Measurements from ENCODE around the gene CRTAP.
"Not testable (repeated sequence)": the region's sequence is repeated elsewhere in the genome, so short reads cannot be mapped to it uniquely, and the experiment has no call there.

CRTAP gene

DNA sequence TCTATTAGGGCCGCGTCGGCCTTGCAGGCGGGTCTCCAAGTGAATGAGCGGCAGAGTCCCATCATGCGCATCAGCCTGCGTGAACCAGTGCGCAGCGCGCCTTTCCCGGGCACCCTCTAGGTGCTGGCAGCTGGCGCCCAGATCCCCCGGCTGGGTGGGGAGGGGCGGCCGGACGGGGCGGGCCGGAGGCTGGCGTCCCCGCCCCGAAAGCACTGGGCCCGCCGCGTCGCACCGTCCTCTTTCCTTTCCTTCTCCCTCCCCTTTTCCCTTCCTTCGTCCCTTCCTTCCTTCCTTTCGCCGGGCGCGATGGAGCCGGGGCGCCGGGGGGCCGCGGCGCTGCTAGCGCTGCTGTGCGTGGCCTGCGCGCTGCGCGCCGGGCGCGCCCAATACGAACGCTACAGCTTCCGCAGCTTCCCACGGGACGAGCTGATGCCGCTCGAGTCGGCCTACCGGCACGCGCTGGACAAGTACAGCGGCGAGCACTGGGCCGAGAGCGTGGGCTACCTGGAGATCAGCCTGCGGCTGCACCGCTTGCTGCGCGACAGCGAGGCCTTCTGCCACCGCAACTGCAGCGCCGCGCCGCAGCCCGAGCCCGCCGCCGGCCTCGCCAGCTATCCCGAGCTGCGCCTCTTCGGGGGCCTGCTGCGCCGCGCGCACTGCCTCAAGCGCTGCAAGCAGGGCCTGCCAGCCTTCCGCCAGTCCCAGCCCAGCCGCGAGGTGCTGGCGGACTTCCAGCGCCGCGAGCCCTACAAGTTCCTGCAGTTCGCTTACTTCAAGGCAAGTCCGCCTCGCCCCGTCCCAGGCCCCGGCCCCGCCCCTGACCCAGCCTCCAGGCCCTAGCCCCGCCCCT lies at the start of gene CRTAP:
Gene CRTAP (plus strand): TSS at position 243 of the 850 bp plus-strand sequence. CDS start 64 bp downstream, at position 307.
- peak; percentile 68 to 89 (median 84) for DNase-seq

- DNase-seq = no peak
These were observed 48.9 kb upstream of the CRTAP start for GRCh38 chr3:33064929-33065328.

DNA sequence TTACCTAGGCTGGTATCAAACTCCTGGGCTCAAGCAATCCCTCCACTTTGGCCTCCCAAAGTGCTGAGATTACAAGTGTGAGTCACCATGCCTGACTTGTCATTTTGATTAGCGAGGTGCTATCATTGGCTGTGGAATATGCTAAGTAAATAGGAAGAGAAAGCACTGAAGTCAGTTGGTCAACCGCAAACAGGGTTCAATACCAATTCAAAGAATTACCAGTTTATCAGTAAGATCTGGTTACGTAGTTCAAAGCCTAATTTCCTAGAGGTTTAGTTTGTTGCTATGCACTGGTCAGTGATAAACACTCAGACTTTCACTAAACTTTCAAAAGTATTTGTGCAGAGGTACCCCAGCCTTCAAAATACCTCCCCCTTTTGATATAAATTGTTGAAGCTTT lies 46.3 kb upstream of the CRTAP start:
- DNase-seq = no peak

- DNase-seq = peak; percentile 24 to 91 (median 57)
These were observed 44.0 kb upstream of the CRTAP start for GRCh38 chr3:33069862-33070261.

GRCh38 chr3:33071181-33071580 lies 42.6 kb upstream of the CRTAP start:
- DNase-seq = peak in 1 of 3 experiments; percentile 4

GRCh38 chr3:33071946-33072345 lies 41.9 kb upstream of the CRTAP start:
- peak in 2 of 3 experiments; percentile 23 to 53 for DNase-seq

GRCh38 chr3:33074217-33075067 lies 39.4 kb upstream of the CRTAP start:
- DNase-seq = peak; percentile 39 to 73 (median 48)

- DNase-seq = no peak
These were observed 37.8 kb upstream of the CRTAP start for GRCh38 chr3:33075995-33076394.

DNA sequence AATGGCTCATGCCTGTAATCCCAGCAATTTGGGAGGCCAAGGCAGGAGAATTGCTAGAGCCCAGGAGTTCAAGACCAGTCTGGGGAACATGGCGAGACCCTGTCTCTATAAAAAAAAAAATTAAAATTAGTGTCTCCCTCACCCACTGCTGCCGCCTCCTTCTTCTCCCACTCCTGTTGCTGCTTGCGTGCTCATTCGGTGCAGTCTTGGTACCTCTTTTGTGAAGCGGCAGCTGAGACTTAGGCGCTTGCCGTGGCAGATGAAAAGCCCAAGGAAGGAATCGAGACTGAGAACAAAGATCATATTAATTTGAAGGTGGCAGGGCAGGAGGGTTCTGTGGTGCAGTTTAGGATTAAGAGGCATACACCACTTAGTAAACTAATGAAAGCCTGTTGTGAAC lies 36.9 kb upstream of the CRTAP start:
- DNase-seq = no peak

DNA sequence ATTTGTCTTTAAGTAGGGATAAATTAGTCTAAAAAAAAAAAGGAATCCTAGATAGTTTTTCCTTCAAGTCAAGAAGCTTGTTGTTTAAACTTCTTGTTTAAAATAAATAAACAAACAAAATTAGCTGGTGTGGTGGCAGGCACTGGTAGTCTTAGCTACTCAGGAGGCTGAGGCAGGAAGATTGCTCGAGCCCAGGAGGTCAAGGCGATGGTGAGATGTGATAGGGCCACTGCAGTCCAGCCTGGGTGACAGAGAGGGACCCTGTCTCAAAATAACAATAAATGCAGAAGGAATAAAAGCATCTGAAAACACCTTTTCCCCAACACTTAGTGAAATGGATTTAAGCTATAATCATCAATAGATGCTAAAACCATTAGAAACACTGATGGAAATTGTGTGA lies 35.8 kb upstream of the CRTAP start:
- DNase-seq = no peak

DNA sequence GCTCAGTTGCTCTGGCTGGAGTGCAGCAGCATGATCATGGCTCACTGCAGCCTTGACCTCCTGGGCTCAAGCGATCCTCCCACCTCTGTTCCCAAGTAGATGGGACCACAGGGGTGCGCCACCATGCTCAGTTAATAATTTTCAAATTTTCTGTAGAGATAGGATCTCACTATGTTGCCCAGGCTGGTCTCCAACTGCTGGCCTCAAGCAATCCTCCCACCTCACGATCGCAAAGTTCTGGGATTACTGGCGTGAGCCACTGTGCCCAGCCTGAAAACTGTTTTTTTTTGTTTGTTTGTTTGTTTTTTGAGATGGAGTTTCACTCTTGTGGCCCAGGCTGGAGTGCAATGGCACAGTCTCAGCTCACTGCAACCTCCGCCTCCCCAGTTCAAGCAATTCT lies 34.0 kb upstream of the CRTAP start:
- DNase-seq = not testable (repeated sequence)

GRCh38 chr3:33081812-33082211 lies 32.0 kb upstream of the CRTAP start:
- DNase-seq = no peak

DNA sequence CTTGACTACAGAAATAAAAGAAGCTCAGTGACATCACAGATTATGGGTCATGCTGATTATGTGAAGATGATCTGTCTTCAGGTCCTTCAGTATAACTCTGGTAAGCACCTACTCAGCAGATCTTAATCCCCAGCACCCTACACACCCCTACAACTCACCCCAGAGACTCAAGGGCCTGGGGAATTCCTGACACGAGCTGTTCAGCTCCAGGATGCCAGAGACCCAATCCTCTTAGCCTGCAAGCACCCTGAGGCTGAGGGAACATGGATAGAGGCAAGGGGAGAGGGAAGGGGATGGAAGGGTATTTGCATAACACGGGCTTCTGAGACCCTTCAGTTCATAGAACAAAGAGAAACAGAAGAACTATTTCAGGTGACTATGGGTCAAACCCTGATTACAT lies 29.9 kb upstream of the CRTAP start:
- no peak for DNase-seq

DNA sequence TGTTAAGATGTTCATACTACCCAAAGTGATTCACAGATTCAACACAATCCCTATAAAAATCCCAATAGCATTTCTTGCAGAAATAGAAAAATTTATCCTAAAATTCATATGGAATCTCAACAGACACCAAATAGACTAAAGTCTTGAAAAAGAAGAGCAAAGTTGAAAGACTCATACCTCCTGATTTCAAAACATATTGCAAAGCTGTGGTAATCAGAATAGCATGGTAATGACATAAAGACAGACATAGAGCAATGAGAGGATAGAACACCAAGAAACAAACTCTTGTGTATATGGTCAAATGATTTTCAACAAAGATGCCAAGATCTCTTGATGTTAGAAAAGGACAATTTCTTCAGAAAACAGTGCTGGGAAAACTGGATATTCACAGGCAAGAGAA lies 25.1 kb upstream of the CRTAP start:
- no peak for DNase-seq

DNA sequence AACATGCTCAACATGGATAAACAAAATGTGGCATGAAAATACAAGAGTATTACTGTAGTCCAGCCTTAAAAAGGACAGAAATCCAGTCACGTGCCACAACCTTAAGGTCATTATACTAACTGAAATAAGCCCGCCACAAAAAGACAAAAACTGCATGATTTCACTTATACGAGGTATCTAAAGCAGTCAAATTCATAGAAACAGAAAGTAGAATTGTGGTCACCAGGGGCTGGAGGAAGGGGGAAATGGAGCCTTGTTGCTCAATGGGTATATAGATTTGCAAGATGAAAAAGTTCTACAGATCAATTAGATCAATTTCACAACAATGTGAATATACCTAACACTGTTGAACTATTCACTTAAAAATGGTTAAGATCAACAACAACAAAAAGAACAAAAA lies 24.3 kb upstream of the CRTAP start:
- DNase-seq = no peak

DNA sequence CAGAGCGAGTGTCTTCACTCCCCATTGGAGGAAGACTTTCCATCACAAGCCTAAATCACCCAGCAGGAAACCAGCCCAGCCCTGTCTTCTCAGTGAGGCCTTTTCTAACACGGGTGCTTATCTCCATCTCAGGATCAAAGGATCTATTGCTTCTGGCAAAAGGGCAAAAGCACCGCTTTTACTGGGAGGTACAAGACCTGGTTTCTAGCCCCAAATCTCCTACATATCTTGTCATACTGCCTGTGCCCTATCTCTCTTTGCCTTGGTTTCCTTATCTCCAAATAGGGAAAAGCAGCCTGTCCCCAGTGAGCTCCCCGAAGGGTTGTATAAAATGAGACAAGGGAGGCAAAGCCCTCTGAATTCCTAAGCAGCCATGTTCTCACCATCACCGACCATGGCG lies 22.1 kb upstream of the CRTAP start:
- no peak for DNase-seq

DNA sequence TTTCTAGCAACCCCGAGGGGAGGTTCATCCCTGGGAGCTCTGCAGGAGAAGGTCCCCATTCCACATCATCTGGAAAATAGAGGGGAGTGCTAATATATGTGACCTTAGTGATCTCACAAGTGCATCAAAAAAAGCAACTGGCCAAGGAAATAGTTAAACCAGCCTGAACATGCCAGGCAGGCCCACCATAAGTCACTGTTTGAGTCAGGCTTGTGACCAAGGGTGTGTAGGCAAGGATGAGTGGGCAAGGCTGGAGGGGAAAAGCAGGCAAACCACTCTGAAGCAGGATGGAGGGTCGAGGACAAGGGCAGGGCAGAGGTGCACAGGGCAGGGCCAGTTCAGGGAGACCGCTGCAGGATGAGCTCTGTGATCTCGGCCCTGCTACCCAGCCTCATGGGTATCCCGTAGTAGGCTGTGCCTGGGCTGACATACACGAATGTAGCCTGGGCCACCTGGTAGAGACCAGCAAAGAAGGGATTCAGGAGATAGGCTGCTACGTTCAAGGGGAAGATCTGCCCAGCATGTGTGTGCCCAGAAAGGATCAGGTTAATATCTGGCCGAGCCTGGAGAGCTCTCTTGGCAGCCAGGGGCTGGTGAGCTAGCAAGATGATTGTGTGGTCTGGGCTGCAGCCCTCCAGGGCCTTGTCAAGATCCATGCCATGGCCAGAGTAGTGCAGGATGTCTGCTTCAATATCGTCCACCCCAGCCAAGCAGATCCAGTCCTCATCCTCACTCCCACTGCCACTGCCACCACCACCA lies 21.1 kb upstream of the CRTAP start:
- no peak for DNase-seq

DNA sequence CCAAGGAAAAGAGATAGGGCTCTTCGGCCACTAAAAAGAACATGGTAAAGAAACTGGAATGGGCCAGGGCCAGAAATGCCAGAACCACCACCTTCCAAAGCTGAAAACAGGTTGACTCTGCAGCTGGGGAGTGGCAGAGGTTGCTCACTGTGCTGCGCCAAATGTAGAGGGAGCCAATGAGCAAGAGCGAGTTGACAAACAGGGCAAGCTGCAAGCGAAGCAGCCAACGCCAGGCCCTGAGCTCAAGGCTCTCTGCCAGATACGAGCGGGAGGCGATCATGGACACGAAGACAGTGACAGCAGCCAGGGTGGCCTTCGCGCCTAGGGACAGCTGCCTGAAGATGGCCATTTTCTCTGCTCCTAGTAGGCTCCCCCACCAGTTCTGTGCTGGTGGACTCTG lies 20.0 kb upstream of the CRTAP start:
- no peak for DNase-seq

- DNase-seq = no peak
These were observed 18.4 kb upstream of the CRTAP start for GRCh38 chr3:33095436-33095835.

DNA sequence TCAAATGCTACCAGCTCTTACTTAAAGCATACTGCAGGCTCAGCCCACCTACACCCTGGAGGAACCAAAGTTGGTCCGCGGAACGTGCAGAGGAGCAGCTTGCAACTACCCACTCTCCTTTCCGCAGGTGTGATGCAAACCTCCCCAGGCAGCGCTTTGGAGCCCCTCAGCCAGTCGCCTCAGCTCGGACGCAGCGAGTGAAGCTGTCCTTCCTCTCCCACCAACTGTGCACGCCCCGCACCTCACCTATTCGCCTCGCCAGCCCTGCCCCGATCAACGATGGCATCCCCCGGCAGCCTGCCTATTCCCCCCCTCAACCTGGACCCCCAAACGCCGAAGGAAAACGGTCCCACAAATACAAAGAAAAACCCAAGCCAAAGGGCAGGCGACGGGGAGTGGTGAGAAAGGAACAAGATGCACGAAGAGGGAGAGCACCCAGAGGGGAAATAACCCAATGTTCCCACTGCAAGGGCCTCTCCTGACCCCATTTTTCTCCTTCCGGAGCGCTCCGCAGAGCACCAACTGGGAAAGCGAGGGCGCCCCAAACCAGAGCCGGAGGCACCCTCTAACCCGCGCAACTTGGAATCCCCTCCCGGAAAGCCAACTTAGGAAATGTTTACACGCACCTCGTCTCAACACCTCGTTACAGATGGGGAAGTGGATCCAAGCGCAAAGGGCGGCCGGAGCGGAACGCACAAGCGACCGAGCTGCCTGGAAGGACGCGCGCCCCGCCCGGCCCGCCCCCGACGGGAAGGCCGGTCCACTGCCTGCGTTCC lies 17.5 kb upstream of the CRTAP start:
- DNase-seq = peak; percentile 5 to 70 (median 63)

DNA sequence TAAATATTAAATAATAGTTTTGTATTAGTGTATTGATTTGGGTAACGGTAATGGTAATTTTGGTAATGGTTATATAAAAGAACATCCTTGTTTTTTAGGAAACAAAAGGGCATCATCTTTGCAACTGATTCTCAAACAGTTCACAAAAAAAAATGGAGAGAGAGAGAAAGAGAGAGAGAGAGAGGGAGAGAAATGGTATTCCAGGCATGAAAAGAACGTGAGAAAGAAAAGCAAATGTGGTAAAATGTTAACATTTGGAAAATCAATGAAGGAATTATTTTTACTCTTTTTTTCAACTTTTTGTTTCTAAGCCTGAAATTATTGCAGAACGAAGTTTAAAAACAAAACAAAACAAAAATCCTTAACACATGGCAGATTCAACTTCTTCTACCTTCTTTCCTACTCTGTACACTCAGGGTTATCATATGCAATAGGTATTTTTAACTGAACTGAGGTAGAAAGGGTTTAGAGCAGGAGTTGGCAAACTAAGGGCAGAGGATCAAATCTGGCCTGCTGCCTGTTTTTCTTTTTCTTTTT lies 14.6 kb upstream of the CRTAP start:
- DNase-seq = no peak

- DNase-seq = no peak
These were observed 14.1 kb upstream of the CRTAP start for GRCh38 chr3:33099701-33100100.

All from NCI-H1417 (cell line).